Tracheal epithelial cell (primary cell): ENCODE results near the gene SH3BGRL2. TPM values are rescaled to one million over a fixed set of nuclear protein-coding genes. Genes with fewer than 3 reads are reported as not detected.

ENCODE experiments used
- total RNA-seq: library from RNA; depleted of rRNA; stranded (reverse); fragments of >200 nt; gene quantifications from 2 replicates; pipeline ENCODE4 v1.2.1, GENCODE V29; 2014

Gene SH3BGRL2
- 7.0 and 11.5 TPM in 2 replicates for total RNA-seq

GRCh38 chr6:79630883-79631692 is at the start of gene SH3BGRL2:
SH3BGRL2 (plus strand) TSS chr6:79631329; CDS start chr6:79631462, 133 bp downstream.

Other genes starting within 250 kb of the SH3BGRL2 start
- 2.6 and 2.7 TPM in 2 replicates for gene LCA5, start 93.9 kb upstream of the SH3BGRL2 start, total RNA-seq